NCI-H1105 (cell line): ENCODE results near the gene CMC1.
"Not testable (repeated sequence)": the region's sequence is repeated elsewhere in the genome, so short reads cannot be mapped to it uniquely, and the experiment has no call there.

Experiments used
- DNase-seq: peaks from one replicate; lab custom pipeline; 2025; lab: John Stamatoyannopoulos, UW

Gene CMC1

GRCh38 chr3:28244491-28244890, 3.1 kb downstream of the CMC1 start:
- DNase-seq: no peak

- no peak for DNase-seq
Measured at GRCh38 chr3:28247286-28247685, 5.9 kb downstream of the CMC1 start.

- no peak for DNase-seq
Measured at GRCh38 chr3:28250999-28251398, 9.6 kb downstream of the CMC1 start.

- DNase-seq: no peak
Measured at GRCh38 chr3:28252001-28252431, 10.6 kb downstream of the CMC1 start.

- DNase-seq: no peak
Measured at GRCh38 chr3:28253040-28253715, 11.8 kb downstream of the CMC1 start.

- no peak for DNase-seq
Measured at GRCh38 chr3:28262001-28262400, 20.6 kb downstream of the CMC1 start.

- DNase-seq: no peak
Measured at GRCh38 chr3:28265641-28266040, 24.2 kb downstream of the CMC1 start.

GRCh38 chr3:28267984-28268849, 26.8 kb downstream of the CMC1 start:
- no peak for DNase-seq

GRCh38 chr3:28268989-28269388, 27.6 kb downstream of the CMC1 start:
- no peak for DNase-seq

GRCh38 chr3:28269884-28270283, 28.5 kb downstream of the CMC1 start:
- DNase-seq: not testable (repeated sequence)

- no peak for DNase-seq
Measured at GRCh38 chr3:28273837-28274236, 32.4 kb downstream of the CMC1 start.

- DNase-seq: no peak
Measured at GRCh38 chr3:28278918-28279317, 37.5 kb downstream of the CMC1 start.

- no peak for DNase-seq
Measured at GRCh38 chr3:28279770-28280169, 38.4 kb downstream of the CMC1 start.

- no peak for DNase-seq
Measured at GRCh38 chr3:28280781-28281180, 39.4 kb downstream of the CMC1 start.

GRCh38 chr3:28286595-28286994, 45.2 kb downstream of the CMC1 start:
- DNase-seq: no peak

- DNase-seq: no peak
Measured at GRCh38 chr3:28287046-28287445, 45.6 kb downstream of the CMC1 start.

- no peak for DNase-seq
Measured at GRCh38 chr3:28290863-28291300, 49.5 kb downstream of the CMC1 start.

GRCh38 chr3:28291577-28291976, 50.2 kb downstream of the CMC1 start:
- DNase-seq: no peak

- no peak for DNase-seq
Measured at GRCh38 chr3:28292622-28293021, 51.2 kb downstream of the CMC1 start.

GRCh38 chr3:28294667-28295413, 53.4 kb downstream of the CMC1 start:
- no peak for DNase-seq

GRCh38 chr3:28295898-28296490, 54.6 kb downstream of the CMC1 start:
- DNase-seq: no peak

- DNase-seq: no peak
Measured at GRCh38 chr3:28299705-28300104, 58.3 kb downstream of the CMC1 start.
